CD4-positive, alpha-beta T cell treated with Interferon alpha-2 for 1 hour (primary cell): ENCODE data around the gene HOXC13.

ENCODE experiments used
- DNase-seq, 2 donors: peaks; one replicate each; pipeline ENCODE4 v3.0.0-alpha.2; 2020 to 2022

HOXC13 gene

GRCh38 chr12:53955036-53955775, 16.6 kb downstream of the HOXC13 start:
- DNase-seq = no peak

GRCh38 chr12:53955776-53956250, 17.2 kb downstream of the HOXC13 start:
- DNase-seq = no peak

DNA sequence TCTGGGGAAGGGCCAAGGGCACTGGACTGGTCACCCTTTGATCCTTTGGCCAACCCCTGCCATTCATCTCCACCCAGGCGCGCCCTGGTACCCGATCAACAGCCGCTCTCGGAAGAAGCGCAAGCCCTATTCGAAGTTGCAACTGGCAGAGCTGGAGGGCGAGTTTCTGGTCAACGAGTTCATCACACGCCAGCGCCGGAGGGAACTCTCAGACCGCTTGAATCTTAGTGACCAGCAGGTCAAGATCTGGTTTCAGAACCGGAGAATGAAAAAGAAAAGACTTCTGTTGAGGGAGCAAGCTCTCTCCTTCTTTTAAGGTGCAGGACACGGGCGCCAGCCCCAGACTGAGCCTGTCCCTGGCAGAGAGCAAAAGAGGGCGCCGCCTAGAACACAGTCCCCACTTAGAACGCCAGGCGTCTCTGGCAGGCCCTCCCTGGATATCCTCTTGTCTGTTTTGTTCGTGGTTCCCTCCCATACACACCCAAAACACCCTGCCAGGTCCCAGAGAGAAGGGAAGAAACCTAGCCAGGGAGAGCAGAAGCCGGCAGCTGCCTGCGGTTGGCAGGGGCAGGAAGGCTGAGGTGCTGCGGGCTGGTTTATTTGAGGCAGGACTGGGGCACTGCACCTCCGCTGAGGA, 17.7 kb downstream of the HOXC13 start:
- DNase-seq = no peak

DNA sequence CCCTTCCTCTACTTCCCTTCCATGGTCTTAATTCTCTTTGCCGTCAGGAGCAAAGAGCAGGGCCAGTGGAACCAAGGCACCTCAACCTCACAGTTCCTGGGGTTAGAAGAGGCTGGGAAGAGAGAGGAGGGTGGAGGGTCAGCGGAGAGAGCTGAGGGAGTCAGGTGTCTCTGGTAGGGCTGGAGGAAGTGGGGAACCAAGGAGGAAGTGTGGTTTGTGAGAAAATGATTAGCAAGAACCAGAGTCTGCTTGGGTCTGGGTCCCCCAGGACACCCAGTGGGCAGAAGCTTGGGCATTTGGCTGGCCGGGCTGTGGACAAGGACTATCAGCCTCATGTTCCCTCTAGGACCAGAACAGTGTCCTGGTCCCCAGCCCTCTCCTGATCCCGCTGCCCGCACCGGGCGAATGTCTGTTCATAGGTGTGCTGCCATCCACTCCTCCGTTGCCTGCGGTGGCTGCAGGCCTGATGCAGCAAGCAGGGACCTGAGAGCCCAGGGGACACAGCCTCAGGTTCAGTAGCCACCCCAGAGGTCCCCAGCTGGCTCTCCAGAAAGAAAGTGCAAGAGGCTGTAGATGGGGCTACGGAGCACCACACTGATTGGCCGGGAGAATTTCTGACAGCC, 18.4 kb downstream of the HOXC13 start:
- no peak for DNase-seq

- no peak for DNase-seq
Measured at GRCh38 chr12:53958128-53958527, 19.5 kb downstream of the HOXC13 start.

- DNase-seq = no peak
Measured at GRCh38 chr12:53959314-53959713, 20.7 kb downstream of the HOXC13 start.

GRCh38 chr12:53960187-53961024, 21.8 kb downstream of the HOXC13 start:
- DNase-seq = no peak

DNA sequence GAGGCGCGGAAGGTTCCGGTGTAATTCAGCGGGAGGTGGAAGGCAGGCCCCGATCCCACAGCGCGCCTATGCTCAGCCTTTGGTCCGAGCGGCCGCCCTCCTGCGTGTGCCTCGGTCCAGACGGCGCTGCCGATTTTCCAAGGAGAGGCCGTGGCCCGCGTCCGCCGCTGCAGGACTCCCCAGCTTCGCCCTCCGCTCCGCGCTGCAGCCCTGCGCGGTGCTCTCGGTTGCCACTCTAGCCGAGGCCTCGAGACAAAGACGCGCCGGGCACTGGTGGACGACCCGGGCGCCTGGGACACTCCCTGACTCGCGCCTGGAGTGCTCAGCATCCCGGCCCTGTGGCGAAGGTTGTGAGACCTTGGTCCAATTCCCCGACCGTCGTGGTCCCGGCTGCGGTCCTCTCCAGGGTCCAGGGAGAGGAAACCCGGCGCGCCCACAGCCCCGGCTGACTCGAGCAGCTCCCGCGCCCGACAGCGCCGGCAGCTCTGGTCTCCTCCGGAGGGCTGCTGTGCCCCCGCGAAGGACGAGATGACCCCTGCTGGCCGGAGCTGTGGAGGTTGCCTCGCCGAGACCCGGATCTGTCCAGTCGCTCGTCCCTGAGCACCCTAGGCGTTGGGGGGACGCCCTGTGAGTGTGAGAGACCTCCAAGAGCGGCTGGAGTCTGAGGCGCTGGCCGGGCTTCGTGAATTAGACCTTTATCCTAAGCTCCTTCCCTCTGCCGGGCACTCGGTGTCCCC, 22.6 kb downstream of the HOXC13 start:
- no peak for DNase-seq

DNA sequence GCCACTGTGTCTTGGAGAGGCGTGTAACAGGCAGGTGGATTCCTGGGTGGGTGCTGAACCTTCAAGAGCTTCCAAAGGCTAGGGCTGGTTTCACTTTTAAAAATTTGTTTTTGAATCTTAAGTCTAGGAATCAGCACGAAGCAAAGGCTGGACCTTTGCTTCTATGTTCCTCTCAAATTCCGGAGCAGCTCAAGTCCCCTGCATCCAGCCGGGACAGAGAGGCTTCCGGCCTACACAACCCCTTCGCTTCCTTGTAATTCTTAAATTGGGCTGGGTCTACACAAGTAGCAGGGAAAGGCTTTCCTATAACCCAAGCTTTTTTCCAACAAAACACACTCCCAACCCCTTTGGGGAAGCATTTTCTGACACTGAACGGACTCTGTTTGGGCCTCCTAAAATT, 24.4 kb downstream of the HOXC13 start:
- no peak for DNase-seq

GRCh38 chr12:53963434-53964314, 25.0 kb downstream of the HOXC13 start:
- no peak for DNase-seq

GRCh38 chr12:53964315-53964713, 25.7 kb downstream of the HOXC13 start:
- DNase-seq = no peak

GRCh38 chr12:53965281-53966084, 26.9 kb downstream of the HOXC13 start:
- DNase-seq = no peak

DNA sequence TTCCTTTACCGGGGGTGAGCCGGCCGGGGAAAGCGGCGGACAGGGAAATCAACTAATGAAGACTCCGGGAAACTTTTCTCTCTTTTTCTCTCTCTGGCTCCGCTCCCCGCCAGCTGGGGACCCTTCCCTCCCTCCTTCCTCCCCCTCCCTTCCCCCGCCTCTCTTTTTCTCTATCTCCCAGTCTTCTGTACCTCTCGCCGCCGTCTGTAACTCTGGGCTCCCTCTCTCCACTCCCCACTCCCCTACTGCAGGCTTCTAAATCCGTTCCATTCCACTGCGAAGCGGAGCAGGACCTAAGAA, 27.4 kb downstream of the HOXC13 start:
- DNase-seq = no peak

DNA sequence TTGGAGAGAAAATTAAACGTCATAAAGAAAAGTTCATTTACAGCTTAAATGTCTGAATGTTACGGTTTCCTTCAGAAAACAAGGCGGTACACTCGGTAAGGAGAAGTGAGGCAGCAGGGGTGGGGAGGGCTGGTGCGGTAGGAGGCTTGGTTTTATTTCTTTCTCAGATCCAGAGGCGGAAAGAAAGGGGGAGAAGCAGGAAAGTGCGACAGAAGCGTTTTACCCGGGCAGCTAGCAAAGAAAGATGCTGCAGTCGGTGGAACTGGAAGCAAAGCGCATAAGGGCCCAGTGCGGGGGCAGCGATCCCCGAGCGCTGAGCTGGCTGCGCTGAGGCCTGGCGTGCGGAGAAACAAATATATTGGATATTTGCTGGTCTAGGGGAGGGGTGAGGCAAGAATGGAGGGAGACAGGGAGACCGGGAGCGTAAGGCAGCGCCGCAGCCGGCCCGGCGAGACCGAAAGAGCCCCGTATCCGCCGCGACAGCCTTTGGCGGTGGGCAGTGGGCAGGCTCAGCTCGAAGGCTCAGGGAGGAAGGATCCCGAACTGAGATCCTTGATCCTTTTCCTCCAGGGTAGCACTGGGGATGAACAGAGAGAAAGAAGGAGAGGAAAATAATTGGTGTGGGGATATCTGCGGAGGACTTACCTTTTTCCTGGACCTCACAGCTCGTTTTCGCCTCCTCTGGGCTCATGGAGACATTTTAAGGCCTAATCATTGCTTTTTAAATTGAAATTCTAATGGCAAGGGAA, 27.9 kb downstream of the HOXC13 start:
- no peak for DNase-seq

DNA sequence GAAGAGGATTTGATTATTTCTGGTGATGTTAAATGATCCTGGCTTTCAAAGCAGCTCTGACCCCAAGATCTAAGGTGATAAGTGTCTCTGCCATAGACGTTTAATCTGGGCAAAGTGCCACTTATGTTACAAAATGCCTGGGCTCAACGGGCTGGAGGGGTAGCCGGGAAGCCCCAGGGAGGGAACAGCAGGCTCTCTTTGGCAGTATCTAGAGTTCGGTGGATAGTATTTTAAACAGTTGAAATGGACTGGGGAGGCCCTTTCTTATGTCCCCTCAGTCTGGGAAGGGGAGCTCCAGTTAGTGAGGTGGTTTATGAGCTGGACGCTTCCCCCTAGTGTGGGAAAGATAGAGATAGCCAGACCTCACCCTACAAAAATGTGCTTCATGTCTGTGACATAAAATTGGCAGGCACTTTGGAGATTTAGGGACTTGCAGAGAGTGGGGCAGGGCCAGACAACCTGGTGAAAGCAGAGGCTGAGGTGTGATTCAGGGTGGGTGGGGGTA, 28.8 kb downstream of the HOXC13 start:
- no peak for DNase-seq

- no peak for DNase-seq
Measured at GRCh38 chr12:53968214-53969127, 29.8 kb downstream of the HOXC13 start.

GRCh38 chr12:53969588-53970259, 31.1 kb downstream of the HOXC13 start:
- DNase-seq = no peak

- no peak for DNase-seq
Measured at GRCh38 chr12:53970451-53970850, 31.8 kb downstream of the HOXC13 start.
